Uterus (tissue), 4 donors: ENCODE measurements around the gene DCAF7. TPM values are rescaled to one million over a fixed set of nuclear protein-coding genes. Genes with fewer than 3 reads are reported as not detected.

ENCODE experiments used
- DNase-seq, 2 donors: peaks; one replicate each; pipeline ENCODE4 v3.0.0-alpha.2; 2019 to 2020
- H3K27ac ChIP-seq, 2 donors: fragments of 200-600 bp; sonication (generic); 1 replicate in 1 of 2; 2 replicates in 1 of 2; pipeline ENCODE4 v1.5.1; 2016 to 2018
- H3K27me3 ChIP-seq, 2 donors: fragments of 200-600 bp; sonication (generic); one replicate each; pipeline ENCODE4 v1.5.1; 2018 to 2019; ENCODE audit warnings: control low read depth in 1 of 2
- H3K36me3 ChIP-seq, 2 donors: fragments of 200-600 bp; sonication (generic); one replicate each; pipeline ENCODE4 v1.5.1; 2019; ENCODE audit warnings: control low read depth in 1 of 2
- H3K4me1 ChIP-seq, 2 donors: fragments of 200-600 bp; sonication (generic); one replicate each; pipeline ENCODE4 v1.5.1; 2018 to 2019; ENCODE audit warnings: control low read depth in 1 of 2
- H3K4me3 ChIP-seq, 2 donors: fragments of 200-600 bp; sonication (generic); 1 replicate in 1 of 2; 2 replicates in 1 of 2; pipeline ENCODE4 v1.5.1; 2018 to 2019; ENCODE audit warnings: mild to moderate bottlenecking in 1 of 2
- H3K9me3 ChIP-seq, 2 donors: fragments of 200-600 bp; sonication (generic); one replicate each; pipeline ENCODE4 v1.5.1; 2019; ENCODE audit warnings: control low read depth in 1 of 2
- POLR2A ChIP-seq, 2 donors: fragments of 450-650 bp; IDR thresholded peaks; one replicate each; pipeline ENCODE4 v1.6.1; 2016; ENCODE audit warnings: antibody characterized with exemption in 2 of 2, mild to moderate bottlenecking in 1 of 2, moderate library complexity in 1 of 2
- intact Hi-C: fragments of 100-400 bp; cut with DNase I; formaldehyde crosslinking; loops from one replicate; pipeline ENCODE4 v1.15.1; 2023; ENCODE audit warnings: low total_unique reads
- total RNA-seq, 4 donors: library from RNA; depleted of rRNA in 3 of 4; stranded (reverse); fragments of >200 nt in 3 of 4; gene quantifications; one replicate each; pipeline versions ENCODE4 v1.1.0 to v1.2.4, GENCODE V29; 2014 to 2023
- TF ChIP-seq, protein P1 (sequence below), 4 experiments: fragments of 200-600 bp in 2 of 4; fragments of 450-650 bp in 2 of 4; sonication (generic) in 2 of 4; IDR thresholded peaks; one replicate each; pipeline ENCODE4 v1.5.1; 2016 to 2019; ENCODE audit warnings: antibody characterized with exemption in 4 of 4, mild to moderate bottlenecking in 2 of 4, moderate library complexity in 1 of 4
- donor health status: DM: yes; HTN: yes; CAD: no.

Gene DCAF7
- total RNA-seq, 4 donors from 2014 or later = 5.6 to 51.1 (median 25.1) TPM

DNA sequence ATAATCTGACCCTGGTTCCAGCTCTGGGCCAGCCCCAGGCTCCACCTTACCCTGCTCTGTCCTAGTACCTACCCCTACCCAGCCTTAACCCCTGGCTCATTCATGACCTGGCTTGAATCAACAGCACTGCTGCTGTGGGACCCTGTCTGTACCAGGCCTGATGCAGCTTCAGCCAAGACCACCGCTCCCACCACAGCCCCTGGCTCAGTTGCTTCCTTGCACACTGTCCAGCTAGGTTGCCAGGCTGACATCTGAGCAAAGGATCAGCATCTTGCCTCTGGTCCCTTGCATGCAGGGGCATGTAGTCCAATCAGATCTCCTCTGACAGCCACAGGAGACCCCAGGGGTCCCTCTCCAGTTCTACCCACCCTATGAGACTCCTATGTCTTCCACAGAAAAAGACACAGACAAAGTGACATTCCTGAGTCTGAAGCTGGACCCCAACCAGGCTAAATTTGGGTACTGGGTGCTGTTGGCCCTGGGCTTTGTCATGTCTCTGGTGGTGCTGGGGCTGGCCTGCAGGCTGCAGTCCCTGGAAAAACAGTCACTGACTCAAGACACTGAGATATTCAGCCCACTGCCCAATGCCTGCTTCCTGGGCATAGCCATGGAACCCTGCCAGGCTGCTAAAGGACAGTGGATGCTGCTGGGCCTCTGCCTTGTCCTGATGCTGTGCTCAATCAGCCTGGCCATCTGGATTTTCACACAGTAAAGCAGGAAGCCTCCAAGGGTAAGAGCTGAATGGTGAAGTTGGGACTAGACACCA lies 31.0 kb upstream of the DCAF7 start:
- no peaks in the 10 kb centered on the region for H3K9me3 ChIP-seq
- no peaks in the 10 kb centered on the region for H3K36me3 ChIP-seq
- DNase-seq = no peak
- no peaks in the 10 kb centered on the region for H3K4me1 ChIP-seq
- no peaks in the 10 kb centered on the region for H3K27me3 ChIP-seq
- no peak overlapping the region for H3K27ac ChIP-seq
- intact Hi-C loops = no loop called here
- no peak for TF ChIP-seq POLR2A (IDR thresholded peaks at IDR 0.05)
- TF ChIP-seq, protein P1, sequence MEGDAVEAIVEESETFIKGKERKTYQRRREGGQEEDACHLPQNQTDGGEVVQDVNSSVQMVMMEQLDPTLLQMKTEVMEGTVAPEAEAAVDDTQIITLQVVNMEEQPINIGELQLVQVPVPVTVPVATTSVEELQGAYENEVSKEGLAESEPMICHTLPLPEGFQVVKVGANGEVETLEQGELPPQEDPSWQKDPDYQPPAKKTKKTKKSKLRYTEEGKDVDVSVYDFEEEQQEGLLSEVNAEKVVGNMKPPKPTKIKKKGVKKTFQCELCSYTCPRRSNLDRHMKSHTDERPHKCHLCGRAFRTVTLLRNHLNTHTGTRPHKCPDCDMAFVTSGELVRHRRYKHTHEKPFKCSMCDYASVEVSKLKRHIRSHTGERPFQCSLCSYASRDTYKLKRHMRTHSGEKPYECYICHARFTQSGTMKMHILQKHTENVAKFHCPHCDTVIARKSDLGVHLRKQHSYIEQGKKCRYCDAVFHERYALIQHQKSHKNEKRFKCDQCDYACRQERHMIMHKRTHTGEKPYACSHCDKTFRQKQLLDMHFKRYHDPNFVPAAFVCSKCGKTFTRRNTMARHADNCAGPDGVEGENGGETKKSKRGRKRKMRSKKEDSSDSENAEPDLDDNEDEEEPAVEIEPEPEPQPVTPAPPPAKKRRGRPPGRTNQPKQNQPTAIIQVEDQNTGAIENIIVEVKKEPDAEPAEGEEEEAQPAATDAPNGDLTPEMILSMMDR (IDR thresholded peaks at IDR 0.05) = no peak
- no peak overlapping the region for H3K4me3 ChIP-seq

DNA sequence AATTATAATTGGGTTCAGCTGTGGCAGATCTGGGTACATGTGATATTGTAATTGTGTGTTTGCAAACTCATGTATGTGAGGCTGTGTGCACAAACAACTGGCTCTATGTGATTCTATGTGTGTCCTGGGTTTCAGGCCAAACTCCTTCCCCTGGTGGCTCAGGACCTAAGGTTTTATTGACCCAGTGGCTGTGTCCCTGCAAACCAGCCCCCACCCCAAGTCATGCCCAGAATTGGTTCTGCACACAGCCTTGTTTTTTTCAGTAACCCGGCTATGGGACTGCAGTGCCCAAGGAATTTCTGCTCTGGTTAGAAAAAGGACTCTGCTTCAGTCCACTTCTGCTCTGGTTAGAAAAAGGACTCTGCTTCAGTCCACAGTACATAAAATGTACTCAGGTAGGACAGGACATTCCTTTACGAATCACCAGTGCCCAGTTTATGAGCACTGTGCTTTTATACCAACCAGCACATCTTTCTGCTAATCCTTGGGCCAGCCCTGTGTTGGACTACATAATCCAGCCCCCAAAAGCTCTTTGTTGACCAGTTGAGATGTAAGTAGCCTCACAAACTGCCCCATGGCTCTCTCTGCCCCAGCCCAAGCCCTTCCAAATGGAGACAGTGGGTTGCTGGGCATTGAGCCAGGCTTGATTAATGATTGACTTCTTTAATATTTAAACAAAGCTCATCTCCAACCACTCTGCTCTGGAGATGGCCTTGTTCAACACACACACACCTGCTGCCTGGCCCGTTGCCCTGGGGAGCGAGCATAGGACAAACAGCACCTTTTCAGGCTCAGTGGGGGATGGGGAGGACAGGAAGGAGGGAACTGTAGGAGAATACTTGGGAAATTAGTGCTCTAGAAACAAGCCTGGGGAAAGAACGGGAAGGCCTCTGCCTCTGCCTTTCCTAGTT lies 30.1 kb upstream of the DCAF7 start:
- Histone ChIP-seq H3K36me3 (no peaks in the 10 kb centered on the region), H3K9me3 (no peaks in the 10 kb centered on the region), H3K27ac (no peak overlapping the region), H3K4me1 (no peaks in the 10 kb centered on the region), H3K4me3 (no peak overlapping the region), H3K27me3 (no peaks in the 10 kb centered on the region)
- DNase-seq = no peak
- intact Hi-C loops = no loop called here
- TF ChIP-seq, protein P1 (IDR thresholded peaks at IDR 0.05) = no peak
- TF ChIP-seq POLR2A (IDR thresholded peaks at IDR 0.05) = no peak

DNA sequence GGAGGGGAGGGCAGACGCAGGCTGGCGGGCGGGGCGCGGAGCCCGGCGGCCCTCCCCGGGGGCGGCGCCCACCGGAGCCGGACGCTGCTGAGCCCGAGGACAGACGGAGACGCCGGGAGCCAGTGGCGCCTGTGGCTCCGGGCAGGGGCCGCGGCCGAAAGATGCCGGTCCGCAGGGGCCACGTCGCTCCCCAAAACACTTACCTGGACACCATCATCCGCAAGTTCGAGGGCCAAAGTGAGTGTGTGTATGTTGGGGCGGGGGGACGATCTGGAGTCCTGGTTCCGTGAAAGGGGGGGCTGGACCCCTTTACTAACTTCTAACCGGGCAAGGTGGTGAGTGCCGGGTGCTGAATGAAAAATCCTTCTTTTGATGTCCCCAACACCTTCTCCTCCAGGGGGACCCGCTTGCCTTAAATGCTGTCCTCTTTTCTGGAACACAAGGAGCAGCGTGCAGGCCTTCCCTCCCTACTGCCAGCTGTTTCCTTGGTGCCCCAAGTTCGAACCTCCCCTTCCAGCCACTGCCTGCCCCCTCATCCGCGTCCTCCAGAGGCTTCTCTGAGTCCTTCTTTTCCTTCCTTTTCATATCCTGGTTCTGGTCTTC lies 26.9 kb upstream of the DCAF7 start, which contains the start of gene KCNH6:
KCNH6 (plus strand) TSS at position 106 of the 603 bp plus-strand sequence; CDS start at position 162, 56 bp downstream.
- Histone ChIP-seq H3K27ac (no peak within 1 kb of the TSS), H3K9me3 (no peaks in the 10 kb centered on the region), H3K4me1 (no peaks in the 10 kb centered on the region), H3K27me3 (no peaks in the 10 kb centered on the region), H3K4me3 (no peak within 1 kb of the TSS), H3K36me3 (no peaks in the 10 kb centered on the region)
- TF ChIP-seq, protein P1 (IDR thresholded peaks at IDR 0.05) = no peak
- TF ChIP-seq POLR2A (IDR thresholded peaks at IDR 0.05) = no peak
- intact Hi-C loops = no loop called here
- no peak for DNase-seq

DNA sequence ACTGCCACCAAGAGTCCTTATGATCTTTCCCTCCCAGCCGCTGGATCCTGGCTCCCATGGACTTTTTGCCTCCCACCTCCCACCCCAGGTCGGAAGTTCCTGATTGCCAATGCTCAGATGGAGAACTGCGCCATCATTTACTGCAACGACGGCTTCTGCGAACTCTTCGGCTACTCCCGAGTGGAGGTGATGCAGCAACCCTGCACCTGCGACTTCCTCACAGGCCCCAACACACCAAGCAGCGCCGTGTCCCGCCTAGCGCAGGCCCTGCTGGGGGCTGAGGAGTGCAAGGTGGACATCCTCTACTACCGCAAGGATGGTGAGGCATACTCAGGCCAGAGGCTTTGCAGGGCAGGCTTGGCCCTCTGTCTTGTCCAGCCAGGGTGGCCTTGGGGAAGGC lies 26.2 kb upstream of the DCAF7 start:
- H3K27ac ChIP-seq = no peak overlapping the region
- no peaks in the 10 kb centered on the region for H3K4me1 ChIP-seq
- no peaks in the 10 kb centered on the region for H3K9me3 ChIP-seq
- intact Hi-C loops = no loop called here
- no peak for DNase-seq
- H3K4me3 ChIP-seq = no peak overlapping the region
- no peaks in the 10 kb centered on the region for H3K27me3 ChIP-seq
- H3K36me3 ChIP-seq = no peaks in the 10 kb centered on the region
- no peak for TF ChIP-seq POLR2A (IDR thresholded peaks at IDR 0.05)
- TF ChIP-seq, protein P1 (IDR thresholded peaks at IDR 0.05) = no peak
